ENCODE measurements around the gene RNF34.

The RNF34 gene

GRCh38 chr12:121357331-121357730 is 42.6 kb upstream of the RNF34 start:
- no peak overlapping the region for H3K4me2 ChIP-seq (ENCODE audit: low read length)
- H3K56ac ChIP-seq (ENCODE audit: low read length), result no peak overlapping the region
- no peaks in the 10 kb centered on the region for H3K4me1 ChIP-seq (ENCODE audit: control insufficient read depth, low read depth, low read length)
- H4K5ac ChIP-seq (ENCODE audit: low read length), result no peak overlapping the region
- H3K27me3 ChIP-seq (ENCODE audit: insufficient read depth, low read length, poor library complexity), result no peaks in the 10 kb centered on the region
- H3K79me1 ChIP-seq (ENCODE audit: low read length), result no peaks in the 10 kb centered on the region
- H2BK5ac ChIP-seq (ENCODE audit: low read length), result no peak overlapping the region
- H3K23ac ChIP-seq (ENCODE audit: low read length), result no peak overlapping the region
- no peak overlapping the region for H3K4me3 ChIP-seq (ENCODE audit: low read length)
- no peak overlapping the region for H3K27ac ChIP-seq (ENCODE audit: low read depth, low read length)
- no peak overlapping the region for H3K18ac ChIP-seq (ENCODE audit: low read length)
- no peak overlapping the region for H2BK120ac ChIP-seq (ENCODE audit: low read depth, low read length)
- no peaks in the 10 kb centered on the region for H3K36me3 ChIP-seq (ENCODE audit: control insufficient read depth, insufficient read depth, low read length)
- no peak overlapping the region for H3K9ac ChIP-seq (ENCODE audit: low read length)
- no peak overlapping the region for H2BK15ac ChIP-seq (replicated peaks; ENCODE audit: low read depth)
- H4K8ac ChIP-seq (ENCODE audit: low read depth, low read length), result no peak overlapping the region
- H3K4ac ChIP-seq (ENCODE audit: low read depth, low read length), result no peak overlapping the region
- DNase-seq, result no peak
- H2AK5ac ChIP-seq (ENCODE audit: low read length), result no peak overlapping the region
- H3K79me2 ChIP-seq (ENCODE audit: control insufficient read depth, insufficient read depth, low read length), result no peaks in the 10 kb centered on the region
- no CpG with 5 or more reads among the region's 4 CpGs for WGBS (ENCODE audit: extremely low coverage, insufficient coverage, low lambda C conversion rate)

- no CpG with 5 or more reads among the region's 3 CpGs for WGBS (ENCODE audit: extremely low coverage, insufficient coverage, low lambda C conversion rate)
- Histone ChIP-seq H3K18ac (ENCODE audit: low read length) (no peak overlapping the region), H2BK120ac (ENCODE audit: low read depth, low read length) (no peak overlapping the region), H3K9ac (ENCODE audit: low read length) (no peak overlapping the region), H2BK15ac (replicated peaks; ENCODE audit: low read depth) (no peak overlapping the region), H3K79me1 (ENCODE audit: low read length) (no peaks in the 10 kb centered on the region), H3K4me3 (ENCODE audit: low read length) (no peak overlapping the region), H3K79me2 (ENCODE audit: control insufficient read depth, insufficient read depth, low read length) (no peaks in the 10 kb centered on the region), H3K4me2 (ENCODE audit: low read length) (no peak overlapping the region), H3K36me3 (ENCODE audit: control insufficient read depth, insufficient read depth, low read length) (no peaks in the 10 kb centered on the region), H3K4ac (ENCODE audit: low read depth, low read length) (no peak overlapping the region), H2BK5ac (ENCODE audit: low read length) (no peak overlapping the region), H3K27me3 (ENCODE audit: insufficient read depth, low read length, poor library complexity) (no peaks in the 10 kb centered on the region), H3K23ac (ENCODE audit: low read length) (no peak overlapping the region), H3K56ac (ENCODE audit: low read length) (no peak overlapping the region), H4K5ac (ENCODE audit: low read length) (no peak overlapping the region), H2AK5ac (ENCODE audit: low read length) (no peak overlapping the region), H3K4me1 (ENCODE audit: control insufficient read depth, low read depth, low read length) (no peaks in the 10 kb centered on the region), H4K8ac (ENCODE audit: low read depth, low read length) (no peak overlapping the region), H3K27ac (ENCODE audit: low read depth, low read length) (no peak overlapping the region)
- no peak for DNase-seq
These were observed 41.8 kb upstream of the RNF34 start for GRCh38 chr12:121358073-121358472.

GRCh38 chr12:121364683-121365121 is 35.2 kb upstream of the RNF34 start:
- WGBS (ENCODE audit: extremely low coverage, insufficient coverage, low lambda C conversion rate), result 100% methylated on average over 2 of the region's 5 CpGs
- Histone ChIP-seq H3K4me3 (ENCODE audit: low read length) (no peak overlapping the region), H3K4me1 (ENCODE audit: control insufficient read depth, low read depth, low read length) (no peaks in the 10 kb centered on the region)

GRCh38 chr12:121365416-121366062 is 34.4 kb upstream of the RNF34 start:
- H3K4me2 ChIP-seq (ENCODE audit: low read length), result no peak overlapping the region
- H3K36me3 ChIP-seq (ENCODE audit: control insufficient read depth, insufficient read depth, low read length), result no peaks in the 10 kb centered on the region
- no peak overlapping the region for H2BK120ac ChIP-seq (ENCODE audit: low read depth, low read length)
- no peak overlapping the region for H3K56ac ChIP-seq (ENCODE audit: low read length)
- H3K9ac ChIP-seq (ENCODE audit: low read length), result no peak overlapping the region
- H3K27ac ChIP-seq (ENCODE audit: low read depth, low read length), result no peak overlapping the region
- no peak overlapping the region for H3K23ac ChIP-seq (ENCODE audit: low read length)
- H3K79me1 ChIP-seq (ENCODE audit: low read length), result no peaks in the 10 kb centered on the region
- no peak overlapping the region for H4K8ac ChIP-seq (ENCODE audit: low read depth, low read length)
- no peak overlapping the region for H2BK5ac ChIP-seq (ENCODE audit: low read length)
- no peak overlapping the region for H2AK5ac ChIP-seq (ENCODE audit: low read length)
- no peaks in the 10 kb centered on the region for H3K4me1 ChIP-seq (ENCODE audit: control insufficient read depth, low read depth, low read length)
- no peak overlapping the region for H2BK15ac ChIP-seq (replicated peaks; ENCODE audit: low read depth)
- H3K18ac ChIP-seq (ENCODE audit: low read length), result no peak overlapping the region
- no peak for DNase-seq
- no peaks in the 10 kb centered on the region for H3K79me2 ChIP-seq (ENCODE audit: control insufficient read depth, insufficient read depth, low read length)
- no peak overlapping the region for H4K5ac ChIP-seq (ENCODE audit: low read length)
- no peak overlapping the region for H3K4ac ChIP-seq (ENCODE audit: low read depth, low read length)
- H3K4me3 ChIP-seq (ENCODE audit: low read length), result no peak overlapping the region
- no CpG with 5 or more reads among the region's 5 CpGs for WGBS (ENCODE audit: extremely low coverage, insufficient coverage, low lambda C conversion rate)
- no peaks in the 10 kb centered on the region for H3K27me3 ChIP-seq (ENCODE audit: insufficient read depth, low read length, poor library complexity)

More at GRCh38 chr12:121364683-121365121, 35.2 kb upstream of the RNF34 start:
- Histone ChIP-seq H3K18ac (ENCODE audit: low read length) (no peak overlapping the region), H2BK5ac (ENCODE audit: low read length) (no peak overlapping the region), H3K4me2 (ENCODE audit: low read length) (no peak overlapping the region), H3K4ac (ENCODE audit: low read depth, low read length) (no peak overlapping the region), H4K5ac (ENCODE audit: low read length) (no peak overlapping the region), H2BK120ac (ENCODE audit: low read depth, low read length) (no peak overlapping the region), H3K9ac (ENCODE audit: low read length) (no peak overlapping the region), H3K27ac (ENCODE audit: low read depth, low read length) (no peak overlapping the region), H3K36me3 (ENCODE audit: control insufficient read depth, insufficient read depth, low read length) (no peaks in the 10 kb centered on the region), H4K8ac (ENCODE audit: low read depth, low read length) (no peak overlapping the region), H3K27me3 (ENCODE audit: insufficient read depth, low read length, poor library complexity) (no peaks in the 10 kb centered on the region), H3K23ac (ENCODE audit: low read length) (no peak overlapping the region), H3K56ac (ENCODE audit: low read length) (peak overlapping the region; percentile 3), H3K79me2 (ENCODE audit: control insufficient read depth, insufficient read depth, low read length) (no peaks in the 10 kb centered on the region), H2AK5ac (ENCODE audit: low read length) (no peak overlapping the region), H3K79me1 (ENCODE audit: low read length) (no peaks in the 10 kb centered on the region), H2BK15ac (replicated peaks; ENCODE audit: low read depth) (no peak overlapping the region)
- DNase-seq, result no peak

- H3K79me1 ChIP-seq (ENCODE audit: low read length), result no peaks in the 10 kb centered on the region
- no peak overlapping the region for H3K4me2 ChIP-seq (ENCODE audit: low read length)
- H4K5ac ChIP-seq (ENCODE audit: low read length), result no peak overlapping the region
- WGBS (ENCODE audit: extremely low coverage, insufficient coverage, low lambda C conversion rate), result no CpG with 5 or more reads among the region's 4 CpGs
- H3K4ac ChIP-seq (ENCODE audit: low read depth, low read length), result no peak overlapping the region
- H3K27me3 ChIP-seq (ENCODE audit: insufficient read depth, low read length, poor library complexity), result no peaks in the 10 kb centered on the region
- no peak overlapping the region for H3K18ac ChIP-seq (ENCODE audit: low read length)
- DNase-seq, result no peak
- no peaks in the 10 kb centered on the region for H3K4me1 ChIP-seq (ENCODE audit: control insufficient read depth, low read depth, low read length)
- H3K56ac ChIP-seq (ENCODE audit: low read length), result no peak overlapping the region
- H2AK5ac ChIP-seq (ENCODE audit: low read length), result no peak overlapping the region
- H2BK5ac ChIP-seq (ENCODE audit: low read length), result no peak overlapping the region
- H3K79me2 ChIP-seq (ENCODE audit: control insufficient read depth, insufficient read depth, low read length), result no peaks in the 10 kb centered on the region
- H3K9ac ChIP-seq (ENCODE audit: low read length), result no peak overlapping the region
- no peak overlapping the region for H3K27ac ChIP-seq (ENCODE audit: low read depth, low read length)
- no peak overlapping the region for H2BK15ac ChIP-seq (replicated peaks; ENCODE audit: low read depth)
- H3K4me3 ChIP-seq (ENCODE audit: low read length), result no peak overlapping the region
- no peak overlapping the region for H3K23ac ChIP-seq (ENCODE audit: low read length)
- no peak overlapping the region for H4K8ac ChIP-seq (ENCODE audit: low read depth, low read length)
- no peak overlapping the region for H2BK120ac ChIP-seq (ENCODE audit: low read depth, low read length)
- H3K36me3 ChIP-seq (ENCODE audit: control insufficient read depth, insufficient read depth, low read length), result no peaks in the 10 kb centered on the region
These were observed 33.9 kb upstream of the RNF34 start for GRCh38 chr12:121366063-121366459.

GRCh38 chr12:121371404-121371803 is 28.5 kb upstream of the RNF34 start:
- Histone ChIP-seq H3K36me3 (ENCODE audit: control insufficient read depth, insufficient read depth, low read length) (no peaks in the 10 kb centered on the region), H3K4me1 (ENCODE audit: control insufficient read depth, low read depth, low read length) (no peaks in the 10 kb centered on the region), H3K4me2 (ENCODE audit: low read length) (no peak overlapping the region), H3K23ac (ENCODE audit: low read length) (no peak overlapping the region), H3K56ac (ENCODE audit: low read length) (no peak overlapping the region), H2BK120ac (ENCODE audit: low read depth, low read length) (no peak overlapping the region), H3K18ac (ENCODE audit: low read length) (no peak overlapping the region), H3K9ac (ENCODE audit: low read length) (no peak overlapping the region), H3K79me1 (ENCODE audit: low read length) (no peaks in the 10 kb centered on the region), H2BK5ac (ENCODE audit: low read length) (no peak overlapping the region), H4K8ac (ENCODE audit: low read depth, low read length) (no peak overlapping the region), H3K79me2 (ENCODE audit: control insufficient read depth, insufficient read depth, low read length) (no peaks in the 10 kb centered on the region), H3K4me3 (ENCODE audit: low read length) (no peak overlapping the region), H3K4ac (ENCODE audit: low read depth, low read length) (no peak overlapping the region), H3K27ac (ENCODE audit: low read depth, low read length) (no peak overlapping the region), H2BK15ac (replicated peaks; ENCODE audit: low read depth) (no peak overlapping the region), H3K27me3 (ENCODE audit: insufficient read depth, low read length, poor library complexity) (no peaks in the 10 kb centered on the region), H4K5ac (ENCODE audit: low read length) (no peak overlapping the region), H2AK5ac (ENCODE audit: low read length) (no peak overlapping the region)
- DNase-seq, result no peak
- WGBS (ENCODE audit: extremely low coverage, insufficient coverage, low lambda C conversion rate), result no CpG with 5 or more reads among the region's 6 CpGs
